HepG2 (cell line): ENCODE results near the gene ZNF184. TPM values are rescaled to one million over a fixed set of nuclear protein-coding genes. Genes with fewer than 3 reads are reported as not detected.

ENCODE experiments used
- ATAC-seq: fragments of 200-7000 bp; cut with Tn5 transposase; 3 replicates; pipeline ENCODE4 v1.9.1; 2020; ENCODE audit warnings: mild to moderate bottlenecking, moderate library complexity
- BruUV-seq: library from RNA; stranded (reverse); fragments of 400-500 nt; replicated peaks from 2 replicates; lab custom pipeline; 2021; lab: Mats Ljungman, UMichigan
- CTCF ChIA-PET: fragments of 300-600 bp; formaldehyde crosslinking; extraction: SDS; loops from one replicate; lab custom pipeline; 2021; ENCODE audit warnings: low total read pairs, inconsistent platforms, low intra/inter-chr PET ratio; lab: Yijun Ruan, JAX
- POLR2A ChIA-PET: fragments of 350-600 bp; sonication (Branson Sonifier 250); formaldehyde crosslinking; loops from one replicate; lab custom pipeline; 2020; ENCODE audit warnings: antibody characterized with exemption, inconsistent platforms; lab: Yijun Ruan, JAX
- DNase-seq: peaks from one replicate; pipeline ENCODE4 v3.0.0-alpha.2; 2015; ENCODE audit warnings: low spot score
- FAIRE-seq: peaks from 3 replicates; lab custom pipeline; 2011; peaks lifted over from hg19 to GRCh38; lab: Jason Lieb, UNC
- H2AFZ ChIP-seq: one replicate; pipeline ENCODE4 v1.6.1; 2011; ENCODE audit warnings: low read length, inconsistent platforms
- H3K27ac ChIP-seq: fragments of 300-600 bp; 3 replicates; pipeline ENCODE4 v1.8.0; 2011; ENCODE audit warnings: mixed run types, mild to moderate bottlenecking, mixed read lengths, low read length, inconsistent platforms; ENCODE audit not compliant: insufficient read depth; ENCODE audit errors: extremely low read length
- H3K27me3 ChIP-seq, 2 experiments: fragments of 200-600 bp in 1 of 2; 2 replicates in 1 of 2; 3 replicates in 1 of 2; pipeline versions ENCODE4 v1.6.0 to v1.8.0; 2011; ENCODE audit warnings: low read length in 2 of 2, mild to moderate bottlenecking in 2 of 2, moderate library complexity in 2 of 2, inconsistent platforms in 1 of 2; ENCODE audit not compliant: insufficient read depth in 2 of 2, control insufficient read depth in 1 of 2
- H3K36me3 ChIP-seq, 2 experiments: fragments of 200-600 bp in 1 of 2; replicated peaks in 1 of 2; 2 replicates in 1 of 2; 3 replicates in 1 of 2; pipeline versions ENCODE4 v1.5.1 to v1.8.0; 2011; ENCODE audit warnings: low read length in 2 of 2, inconsistent platforms in 1 of 2; ENCODE audit not compliant: insufficient read depth in 2 of 2, control insufficient read depth in 1 of 2
- H3K4me1 ChIP-seq: 2 replicates; pipeline ENCODE4 v1.5.1; 2012; ENCODE audit warnings: low read length, inconsistent platforms; ENCODE audit not compliant: insufficient read depth
- H3K4me2 ChIP-seq: 2 replicates; pipeline ENCODE4 v1.6.0; 2011; ENCODE audit warnings: low read depth, low read length, inconsistent platforms
- H3K4me3 ChIP-seq, 3 experiments: fragments of 200-600 bp in 1 of 3; sonication (generic), shearing (Covaris generic) in 1 of 3; replicated peaks in 1 of 3; 2 replicates each; pipeline ENCODE4 v1.5.1; 2011 to 2016; ENCODE audit warnings: low read length in 3 of 3, inconsistent platforms in 2 of 3, low read depth in 2 of 3, mild to moderate bottlenecking in 2 of 3, control low read depth in 1 of 3, mixed read lengths in 1 of 3; ENCODE audit not compliant: insufficient read depth in 1 of 3
- H3K79me2 ChIP-seq: one replicate; pipeline ENCODE4 v1.6.1; 2011; ENCODE audit warnings: low read length, inconsistent platforms; ENCODE audit not compliant: insufficient read depth
- H3K9ac ChIP-seq: 2 replicates; pipeline ENCODE4 v1.6.0; 2011; ENCODE audit warnings: mild to moderate bottlenecking, low read depth, low read length, inconsistent platforms; ENCODE audit not compliant: insufficient read depth
- H3K9me3 ChIP-seq: 2 replicates; pipeline ENCODE4 v1.5.1; 2012; ENCODE audit warnings: mild to moderate bottlenecking, low read length
- H4K20me1 ChIP-seq: 2 replicates; pipeline ENCODE4 v1.6.0; 2011; ENCODE audit warnings: inconsistent platforms, mild to moderate bottlenecking, low read length, moderate library complexity; ENCODE audit not compliant: insufficient read depth
- GATAD1 ChIP-seq: IDR thresholded peaks from 2 replicates; pipeline ENCODE4 v1.6.1; 2016; ENCODE audit warnings: missing genetic modification reagents, missing compliant biosample characterization
- KDM6A ChIP-seq: IDR thresholded peaks from 2 replicates; pipeline ENCODE4 v1.6.1; 2016; ENCODE audit warnings: low read depth
- KLF15 ChIP-seq: sonication (generic); formaldehyde crosslinking; IDR thresholded peaks from 2 replicates; pipeline ENCODE4 v1.8.1; 2023; ENCODE audit warnings: borderline replicate concordance, mild to moderate bottlenecking, inconsistent platforms, missing genetic modification reagents, mixed read lengths
- KLF9 ChIP-seq: IDR thresholded peaks from 2 replicates; pipeline ENCODE4 v1.6.1; 2016; ENCODE audit warnings: low read depth
- MED13 ChIP-seq: sonication (generic); formaldehyde crosslinking; IDR thresholded peaks from 2 replicates; pipeline ENCODE4 v1.5.0; 2020; ENCODE audit warnings: missing genetic modification reagents
- RXRB ChIP-seq: IDR thresholded peaks from 2 replicates; pipeline ENCODE4 v1.6.1; 2016; ENCODE audit warnings: borderline replicate concordance, missing genetic modification reagents, missing compliant biosample characterization
- SRY ChIP-seq: sonication (generic); formaldehyde crosslinking; IDR thresholded peaks from 2 replicates; pipeline ENCODE4 v1.8.0; 2022; ENCODE audit warnings: mild to moderate bottlenecking, missing genetic modification reagents
- XBP1 ChIP-seq: sonication (generic); formaldehyde crosslinking; IDR thresholded peaks from 2 replicates; pipeline ENCODE4 v1.5.0; 2020; ENCODE audit warnings: missing genetic modification reagents
- ZNF367 ChIP-seq: sonication (generic); formaldehyde crosslinking; IDR thresholded peaks from 2 replicates; pipeline ENCODE4 v1.4.0; 2020; ENCODE audit warnings: missing genetic modification reagents, borderline replicate concordance
- ZNF549 ChIP-seq: sonication (generic); formaldehyde crosslinking; IDR thresholded peaks from 2 replicates; pipeline ENCODE4 v1.5.0; 2020; ENCODE audit warnings: missing genetic modification reagents
- ZNF619 ChIP-seq: sonication (generic); formaldehyde crosslinking; IDR thresholded peaks from 2 replicates; pipeline ENCODE4 v1.4.0; 2020; ENCODE audit warnings: mild to moderate bottlenecking, missing genetic modification reagents
- ZSCAN12 ChIP-seq: sonication (generic); formaldehyde crosslinking; IDR thresholded peaks from 2 replicates; pipeline ENCODE4 v1.9.0; 2021; ENCODE audit warnings: mild to moderate bottlenecking, missing genetic modification reagents
- WGBS: methylation state at CpG from one replicate; pipeline ENCODE4 v1.1.6; 2017; ENCODE audit warnings: low lambda C conversion rate; 5-methylcytosine and 5-hydroxymethylcytosine counted together
- in situ Hi-C: cut with HindIII; loops from 2 replicates; pipeline ENCODE4 v1.10.0; 2017; ENCODE audit warnings: low pct_unique_long_range_greater_than_20kb; ENCODE audit not compliant: extremely low pct_ligation_motif_present
- intact Hi-C: fragments of 100-400 bp; cut with micrococcal nuclease; formaldehyde crosslinking; loops from one replicate; pipeline ENCODE4 v1.10.0; 2022; ENCODE audit not compliant: unreplicated experiment
- polyA plus RNA-seq, 8 experiments: library from polyadenylated mRNA; depleted of rRNA in 3 of 8; stranded (reverse) in 7 of 8; unstranded in 1 of 8; fragments of >200 nt; fragmentation: Illumina TruSeq in 4 of 8; extraction: Trizol in 4 of 8; gene quantifications; 2 replicates each; pipeline versions ENCODE4 v1.2.1 to v1.2.3, GENCODE V29; 2011 to 2016; ENCODE audit warnings: low read depth in 4 of 8, missing spikeins in 1 of 8, mixed read lengths in 1 of 8; ENCODE audit not compliant: insufficient read depth in 1 of 8
- total RNA-seq, 5 experiments: library from RNA; depleted of rRNA; stranded (reverse); fragments of >200 nt; fragmentation: Illumina TruSeq; extraction: Trizol; gene quantifications; 2 replicates each; pipeline ENCODE4 v1.2.3, GENCODE V29; 2016; ENCODE audit warnings: low read depth in 1 of 5
- TF ChIP-seq, protein P1 (sequence below): sonication (generic); formaldehyde crosslinking; IDR thresholded peaks from 2 replicates; pipeline ENCODE4 v1.4.0; 2020; ENCODE audit warnings: missing genetic modification reagents
- TF ChIP-seq, protein P2 (sequence below): conservative IDR thresholded peaks from 2 replicates; pipeline ENCODE4 v1.6.1; 2018; ENCODE audit warnings: missing genetic modification reagents
- TF ChIP-seq, protein P3 (sequence below): sonication (generic); formaldehyde crosslinking; IDR thresholded peaks from 2 replicates; pipeline ENCODE4 v1.4.0; 2020; ENCODE audit warnings: missing genetic modification reagents, low read depth, mild to moderate bottlenecking, borderline replicate concordance

Gene ZNF184
- total and polyA plus RNA-seq, 2 of the 13 experiments (the other 11 are each of a cell fraction or from before 2014, with no cell fraction given): 2.1 to 10.1 TPM

DNA sequence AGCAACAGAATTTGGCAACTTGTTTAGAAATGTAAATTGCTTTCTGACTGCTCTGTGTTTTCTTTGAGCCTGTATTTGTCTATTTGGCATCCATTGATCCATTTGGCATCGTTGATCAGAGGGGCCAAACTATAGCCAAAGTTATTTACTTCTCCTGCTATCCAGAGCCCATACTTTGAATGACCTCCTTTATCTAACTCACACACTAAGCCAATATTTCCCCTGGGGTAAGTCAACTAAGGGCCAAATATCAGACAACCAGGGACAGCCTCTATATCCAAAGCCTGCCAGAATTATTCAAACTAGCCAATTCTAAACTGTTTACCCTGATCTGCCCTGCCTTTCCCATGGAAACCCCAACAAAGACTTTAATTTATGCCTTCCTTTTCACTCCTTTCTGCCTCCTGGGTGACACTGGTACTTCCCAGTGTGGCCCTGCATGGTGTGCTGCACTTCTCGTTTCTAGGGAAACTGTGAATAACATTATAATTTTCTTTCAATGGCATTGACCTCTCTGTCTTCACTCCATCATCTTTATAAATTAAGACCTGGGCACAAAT lies 19.8 kb upstream of the ZNF184 start (continued):
- no peak for TF ChIP-seq ZNF367 (CRISPR knock-in tag)

DNA sequence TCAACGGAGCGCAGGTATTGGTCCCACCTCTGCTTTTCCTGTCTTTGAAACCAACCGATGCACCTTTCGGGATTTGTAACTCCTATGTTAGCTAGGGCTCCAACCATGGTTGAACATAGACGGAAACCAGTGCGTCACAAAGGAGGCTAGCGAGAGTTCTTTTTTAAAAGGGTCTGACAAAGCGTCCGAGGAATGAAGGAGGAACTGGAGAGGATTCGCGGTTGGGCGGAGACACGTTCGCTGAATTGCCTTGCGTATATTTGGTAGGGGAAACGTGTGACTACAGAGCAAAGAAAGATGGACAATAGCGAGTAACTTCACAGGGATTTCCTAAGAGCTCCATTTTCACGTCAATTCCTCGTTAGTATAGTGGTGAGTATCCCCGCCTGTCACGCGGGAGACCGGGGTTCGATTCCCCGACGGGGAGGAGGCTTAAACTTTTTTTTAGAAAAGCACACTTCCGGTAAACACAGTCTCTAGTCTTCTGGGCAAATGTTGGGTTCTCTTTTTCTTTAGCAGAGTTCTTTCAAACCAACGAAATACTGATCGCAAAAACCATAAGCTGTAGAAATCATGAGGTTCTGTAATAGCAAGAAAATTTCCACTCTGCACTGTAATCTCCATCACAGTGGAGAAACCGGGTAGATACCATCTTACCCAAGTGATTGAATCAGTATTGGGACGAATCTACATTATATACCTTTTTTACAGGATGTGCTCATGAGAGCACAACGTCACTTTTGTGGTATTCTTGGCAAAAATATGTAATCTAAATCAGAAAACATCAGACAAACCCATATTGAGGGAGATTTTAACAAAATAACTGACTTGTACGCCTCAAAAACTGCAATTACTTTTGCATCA lies 6.6 kb upstream of the ZNF184 start:
- FAIRE-seq: peak; percentile 39
- intact Hi-C loops (loop anchor here (1.0 to 10.0 kb wide), 5 partner anchors 23 to 925 kb away; partner anchors contain the start of gene POM121L2), in situ Hi-C loops (no loop called here)
- DNase-seq: peak; percentile 85
- Histone ChIP-seq H3K36me3 (no peaks in the 10 kb centered on the region), H3K9me3 (no peaks in the 10 kb centered on the region), H4K20me1 (no peaks in the 10 kb centered on the region), H3K9ac (peak overlapping the region; percentile 77), H3K4me1 (peaks cover 26% of the 10 kb centered on the region), H3K4me2 (peak overlapping the region; percentile 83), H3K4me3 (peak overlapping the region; percentile 80 to 87 (median 81)), H3K27me3 (no peaks in the 10 kb centered on the region; a peak in 1 of 5 replicates), H3K27ac (peak overlapping the region; percentile 74), H2AFZ (peak overlapping the region; percentile 97), H3K79me2 (no peaks in the 10 kb centered on the region)
- ChIA-PET POLR2A (interaction anchor here (1.0 to 1.6 kb wide), 2 partner anchors 16 to 26 kb away, joined by 3 to 4 read pairs; no protein-coding TSS in a partner anchor), CTCF (no interaction called here)
- 3% methylated on average over 33 of the region's 33 CpGs for WGBS
- no TSS peak for BruUV-seq
- peak; percentile 82 for ATAC-seq
- TF ChIP-seq MED13 (CRISPR knock-in tag) (no peak), KLF15 (CRISPR knock-in tag) (no peak), SRY (CRISPR knock-in tag) (no peak; the same call in 1 of the 2 replicates), KLF9 (CRISPR knock-in tag) (no peak), RXRB (CRISPR knock-in tag) (peak; percentile 63; the same call in 1 of the 2 replicates), ZNF619 (CRISPR knock-in tag) (no peak), XBP1 (CRISPR knock-in tag) (peak; percentile 47; the same call in 1 of the 2 replicates), ZNF549 (CRISPR knock-in tag) (no peak), ZSCAN12 (CRISPR knock-in tag) (0 out of 2 replicates have a peak, but pooled peaks have one; percentile 48), KDM6A (CRISPR knock-in tag) (no peak), GATAD1 (CRISPR knock-in tag) (peak; percentile 69)
- TF ChIP-seq, protein P1, sequence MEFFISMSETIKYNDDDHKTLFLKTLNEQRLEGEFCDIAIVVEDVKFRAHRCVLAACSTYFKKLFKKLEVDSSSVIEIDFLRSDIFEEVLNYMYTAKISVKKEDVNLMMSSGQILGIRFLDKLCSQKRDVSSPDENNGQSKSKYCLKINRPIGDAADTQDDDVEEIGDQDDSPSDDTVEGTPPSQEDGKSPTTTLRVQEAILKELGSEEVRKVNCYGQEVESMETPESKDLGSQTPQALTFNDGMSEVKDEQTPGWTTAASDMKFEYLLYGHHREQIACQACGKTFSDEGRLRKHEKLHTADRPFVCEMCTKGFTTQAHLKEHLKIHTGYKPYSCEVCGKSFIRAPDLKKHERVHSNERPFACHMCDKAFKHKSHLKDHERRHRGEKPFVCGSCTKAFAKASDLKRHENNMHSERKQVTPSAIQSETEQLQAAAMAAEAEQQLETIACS (CRISPR knock-in tag): no peak
- TF ChIP-seq, protein P2, sequence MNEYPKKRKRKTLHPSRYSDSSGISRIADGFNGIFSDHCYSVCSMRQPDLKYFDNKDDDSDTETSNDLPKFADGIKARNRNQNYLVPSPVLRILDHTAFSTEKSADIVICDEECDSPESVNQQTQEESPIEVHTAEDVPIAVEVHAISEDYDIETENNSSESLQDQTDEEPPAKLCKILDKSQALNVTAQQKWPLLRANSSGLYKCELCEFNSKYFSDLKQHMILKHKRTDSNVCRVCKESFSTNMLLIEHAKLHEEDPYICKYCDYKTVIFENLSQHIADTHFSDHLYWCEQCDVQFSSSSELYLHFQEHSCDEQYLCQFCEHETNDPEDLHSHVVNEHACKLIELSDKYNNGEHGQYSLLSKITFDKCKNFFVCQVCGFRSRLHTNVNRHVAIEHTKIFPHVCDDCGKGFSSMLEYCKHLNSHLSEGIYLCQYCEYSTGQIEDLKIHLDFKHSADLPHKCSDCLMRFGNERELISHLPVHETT (CRISPR knock-in tag): no peak; the same call in 1 of the 2 replicates
- TF ChIP-seq, protein P3, sequence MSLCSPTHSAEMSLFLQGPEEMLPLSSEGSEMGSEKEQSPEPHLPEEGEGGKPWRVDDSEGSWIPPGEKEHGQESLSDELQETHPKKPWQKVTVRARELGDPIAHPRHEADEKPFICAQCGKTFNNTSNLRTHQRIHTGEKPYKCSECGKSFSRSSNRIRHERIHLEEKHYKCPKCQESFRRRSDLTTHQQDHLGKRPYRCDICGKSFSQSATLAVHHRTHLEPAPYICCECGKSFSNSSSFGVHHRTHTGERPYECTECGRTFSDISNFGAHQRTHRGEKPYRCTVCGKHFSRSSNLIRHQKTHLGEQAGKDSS (CRISPR knock-in tag): 0 out of 2 replicates have a peak, but pooled peaks have one; percentile 45
